K562 (cell line): ENCODE data around the gene MVB12B. TPM values are rescaled to one million over a fixed set of nuclear protein-coding genes. Genes with fewer than 3 reads are reported as not detected.

Experiments
- CBX2 ChIP-seq: fragments of 200-600 bp; sonication (generic); IDR thresholded peaks from one replicate; pipeline ENCODE4 v1.6.1; 2012; ENCODE audit warnings: mild to moderate bottlenecking, low read length, inconsistent platforms; ENCODE audit not compliant: insufficient read depth, poor library complexity, severe bottlenecking
- MBD2 ChIP-seq: sonication (generic); IDR thresholded peaks from 2 replicates; pipeline ENCODE4 v1.6.1; 2016; ENCODE audit warnings: low read depth, borderline replicate concordance
- MEF2A ChIP-seq: IDR thresholded peaks from 2 replicates; pipeline ENCODE4 v1.6.1; 2011; ENCODE audit warnings: low read depth, mild to moderate bottlenecking, low read length, moderate library complexity; ENCODE audit not compliant: control insufficient read depth
- NEUROD1 ChIP-seq: fragments of 150-350 bp; IDR thresholded peaks from 2 replicates; pipeline ENCODE4 v1.6.1; 2014; ENCODE audit warnings: borderline replicate concordance, low read length, low read depth; ENCODE audit not compliant: partially characterized antibody
- SMAD3 ChIP-seq: fragments of 450-650 bp; formaldehyde crosslinking; conservative IDR thresholded peaks from 2 replicates; pipeline ENCODE4 v1.4.0; 2020; ENCODE audit warnings: mild to moderate bottlenecking
- polyA plus RNA-seq, 8 experiments: library from polyadenylated mRNA; depleted of rRNA in 4 of 8; stranded (reverse) in 5 of 8; unstranded in 3 of 8; fragments of >200 nt; fragmentation: Nextera tagmentation in 2 of 8; fragmentation: Illumina TruSeq in 1 of 8; extraction: Ambion mirVana in 2 of 8; extraction: Trizol in 1 of 8; gene quantifications; 2 replicates each; pipeline versions ENCODE4 v1.2.1 to v1.2.3, GENCODE V29; 2011 to 2014; ENCODE audit warnings: inconsistent platforms in 1 of 8, missing spikeins in 1 of 8
- total RNA-seq, 7 experiments: library from RNA; depleted of rRNA in 6 of 7; stranded (reverse); fragments of >200 nt in 6 of 7; fragmentation: Illumina TruSeq in 2 of 7; extraction: Trizol in 2 of 7; gene quantifications; 2 replicates each; pipeline versions ENCODE4 v1.2.1 to v1.2.3, GENCODE V29; 2011 to 2021; ENCODE audit warnings: low replicate concordance in 1 of 7
- TF ChIP-seq, protein P1 (sequence below): fragments of 200-600 bp; sonication (generic); IDR thresholded peaks from one replicate; pipeline ENCODE4 v1.6.1; 2012; ENCODE audit warnings: mild to moderate bottlenecking, low read depth, low read length, inconsistent platforms
- TF ChIP-seq, protein P2 (sequence below): fragments of 150-350 bp; conservative IDR thresholded peaks from 2 replicates; pipeline ENCODE4 v1.6.1; 2014; ENCODE audit warnings: low read length
- TF ChIP-seq, protein P3 (sequence below): IDR thresholded peaks from 2 replicates; pipeline ENCODE4 v1.6.1; 2011; ENCODE audit not compliant: insufficient read length; ENCODE audit errors: extremely low read depth
- TF ChIP-seq, protein P4 (sequence below): IDR thresholded peaks from 3 replicates; pipeline ENCODE4 v1.6.1; 2011; ENCODE audit warnings: borderline replicate concordance, mild to moderate bottlenecking, moderate library complexity; ENCODE audit not compliant: insufficient read length; ENCODE audit errors: extremely low read depth

Gene MVB12B
- total and polyA plus RNA-seq, 9 of the 15 experiments (the other 6 are each of a cell fraction or from before 2014, with no cell fraction given), result not detected

DNA sequence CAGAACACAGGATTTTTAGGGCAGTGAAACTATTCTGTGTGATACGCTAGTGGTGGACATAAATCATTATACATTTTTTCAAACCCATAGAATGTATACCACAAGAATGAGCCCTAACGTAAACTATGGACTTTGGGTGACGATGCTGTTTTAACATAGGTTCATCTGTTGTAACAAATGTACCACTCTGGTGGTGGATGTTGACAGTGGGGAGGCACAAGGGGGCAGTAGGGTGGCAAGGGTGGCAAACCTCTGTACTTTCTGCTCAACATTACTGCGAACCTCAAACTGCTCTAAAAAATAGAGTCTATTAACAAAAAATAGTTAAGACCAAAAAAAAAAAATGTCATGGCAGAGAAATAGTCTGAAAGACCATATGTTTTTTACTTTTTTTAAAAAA is 9.1 kb upstream of the MVB12B start (continued):
- TF ChIP-seq, protein P1, sequence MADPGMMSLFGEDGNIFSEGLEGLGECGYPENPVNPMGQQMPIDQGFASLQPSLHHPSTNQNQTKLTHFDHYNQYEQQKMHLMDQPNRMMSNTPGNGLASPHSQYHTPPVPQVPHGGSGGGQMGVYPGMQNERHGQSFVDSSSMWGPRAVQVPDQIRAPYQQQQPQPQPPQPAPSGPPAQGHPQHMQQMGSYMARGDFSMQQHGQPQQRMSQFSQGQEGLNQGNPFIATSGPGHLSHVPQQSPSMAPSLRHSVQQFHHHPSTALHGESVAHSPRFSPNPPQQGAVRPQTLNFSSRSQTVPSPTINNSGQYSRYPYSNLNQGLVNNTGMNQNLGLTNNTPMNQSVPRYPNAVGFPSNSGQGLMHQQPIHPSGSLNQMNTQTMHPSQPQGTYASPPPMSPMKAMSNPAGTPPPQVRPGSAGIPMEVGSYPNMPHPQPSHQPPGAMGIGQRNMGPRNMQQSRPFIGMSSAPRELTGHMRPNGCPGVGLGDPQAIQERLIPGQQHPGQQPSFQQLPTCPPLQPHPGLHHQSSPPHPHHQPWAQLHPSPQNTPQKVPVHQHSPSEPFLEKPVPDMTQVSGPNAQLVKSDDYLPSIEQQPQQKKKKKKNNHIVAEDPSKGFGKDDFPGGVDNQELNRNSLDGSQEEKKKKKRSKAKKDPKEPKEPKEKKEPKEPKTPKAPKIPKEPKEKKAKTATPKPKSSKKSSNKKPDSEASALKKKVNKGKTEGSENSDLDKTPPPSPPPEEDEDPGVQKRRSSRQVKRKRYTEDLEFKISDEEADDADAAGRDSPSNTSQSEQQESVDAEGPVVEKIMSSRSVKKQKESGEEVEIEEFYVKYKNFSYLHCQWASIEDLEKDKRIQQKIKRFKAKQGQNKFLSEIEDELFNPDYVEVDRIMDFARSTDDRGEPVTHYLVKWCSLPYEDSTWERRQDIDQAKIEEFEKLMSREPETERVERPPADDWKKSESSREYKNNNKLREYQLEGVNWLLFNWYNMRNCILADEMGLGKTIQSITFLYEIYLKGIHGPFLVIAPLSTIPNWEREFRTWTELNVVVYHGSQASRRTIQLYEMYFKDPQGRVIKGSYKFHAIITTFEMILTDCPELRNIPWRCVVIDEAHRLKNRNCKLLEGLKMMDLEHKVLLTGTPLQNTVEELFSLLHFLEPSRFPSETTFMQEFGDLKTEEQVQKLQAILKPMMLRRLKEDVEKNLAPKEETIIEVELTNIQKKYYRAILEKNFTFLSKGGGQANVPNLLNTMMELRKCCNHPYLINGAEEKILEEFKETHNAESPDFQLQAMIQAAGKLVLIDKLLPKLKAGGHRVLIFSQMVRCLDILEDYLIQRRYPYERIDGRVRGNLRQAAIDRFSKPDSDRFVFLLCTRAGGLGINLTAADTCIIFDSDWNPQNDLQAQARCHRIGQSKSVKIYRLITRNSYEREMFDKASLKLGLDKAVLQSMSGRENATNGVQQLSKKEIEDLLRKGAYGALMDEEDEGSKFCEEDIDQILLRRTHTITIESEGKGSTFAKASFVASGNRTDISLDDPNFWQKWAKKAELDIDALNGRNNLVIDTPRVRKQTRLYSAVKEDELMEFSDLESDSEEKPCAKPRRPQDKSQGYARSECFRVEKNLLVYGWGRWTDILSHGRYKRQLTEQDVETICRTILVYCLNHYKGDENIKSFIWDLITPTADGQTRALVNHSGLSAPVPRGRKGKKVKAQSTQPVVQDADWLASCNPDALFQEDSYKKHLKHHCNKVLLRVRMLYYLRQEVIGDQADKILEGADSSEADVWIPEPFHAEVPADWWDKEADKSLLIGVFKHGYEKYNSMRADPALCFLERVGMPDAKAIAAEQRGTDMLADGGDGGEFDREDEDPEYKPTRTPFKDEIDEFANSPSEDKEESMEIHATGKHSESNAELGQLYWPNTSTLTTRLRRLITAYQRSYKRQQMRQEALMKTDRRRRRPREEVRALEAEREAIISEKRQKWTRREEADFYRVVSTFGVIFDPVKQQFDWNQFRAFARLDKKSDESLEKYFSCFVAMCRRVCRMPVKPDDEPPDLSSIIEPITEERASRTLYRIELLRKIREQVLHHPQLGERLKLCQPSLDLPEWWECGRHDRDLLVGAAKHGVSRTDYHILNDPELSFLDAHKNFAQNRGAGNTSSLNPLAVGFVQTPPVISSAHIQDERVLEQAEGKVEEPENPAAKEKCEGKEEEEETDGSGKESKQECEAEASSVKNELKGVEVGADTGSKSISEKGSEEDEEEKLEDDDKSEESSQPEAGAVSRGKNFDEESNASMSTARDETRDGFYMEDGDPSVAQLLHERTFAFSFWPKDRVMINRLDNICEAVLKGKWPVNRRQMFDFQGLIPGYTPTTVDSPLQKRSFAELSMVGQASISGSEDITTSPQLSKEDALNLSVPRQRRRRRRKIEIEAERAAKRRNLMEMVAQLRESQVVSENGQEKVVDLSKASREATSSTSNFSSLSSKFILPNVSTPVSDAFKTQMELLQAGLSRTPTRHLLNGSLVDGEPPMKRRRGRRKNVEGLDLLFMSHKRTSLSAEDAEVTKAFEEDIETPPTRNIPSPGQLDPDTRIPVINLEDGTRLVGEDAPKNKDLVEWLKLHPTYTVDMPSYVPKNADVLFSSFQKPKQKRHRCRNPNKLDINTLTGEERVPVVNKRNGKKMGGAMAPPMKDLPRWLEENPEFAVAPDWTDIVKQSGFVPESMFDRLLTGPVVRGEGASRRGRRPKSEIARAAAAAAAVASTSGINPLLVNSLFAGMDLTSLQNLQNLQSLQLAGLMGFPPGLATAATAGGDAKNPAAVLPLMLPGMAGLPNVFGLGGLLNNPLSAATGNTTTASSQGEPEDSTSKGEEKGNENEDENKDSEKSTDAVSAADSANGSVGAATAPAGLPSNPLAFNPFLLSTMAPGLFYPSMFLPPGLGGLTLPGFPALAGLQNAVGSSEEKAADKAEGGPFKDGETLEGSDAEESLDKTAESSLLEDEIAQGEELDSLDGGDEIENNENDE, result no peak
- TF ChIP-seq, protein P2, sequence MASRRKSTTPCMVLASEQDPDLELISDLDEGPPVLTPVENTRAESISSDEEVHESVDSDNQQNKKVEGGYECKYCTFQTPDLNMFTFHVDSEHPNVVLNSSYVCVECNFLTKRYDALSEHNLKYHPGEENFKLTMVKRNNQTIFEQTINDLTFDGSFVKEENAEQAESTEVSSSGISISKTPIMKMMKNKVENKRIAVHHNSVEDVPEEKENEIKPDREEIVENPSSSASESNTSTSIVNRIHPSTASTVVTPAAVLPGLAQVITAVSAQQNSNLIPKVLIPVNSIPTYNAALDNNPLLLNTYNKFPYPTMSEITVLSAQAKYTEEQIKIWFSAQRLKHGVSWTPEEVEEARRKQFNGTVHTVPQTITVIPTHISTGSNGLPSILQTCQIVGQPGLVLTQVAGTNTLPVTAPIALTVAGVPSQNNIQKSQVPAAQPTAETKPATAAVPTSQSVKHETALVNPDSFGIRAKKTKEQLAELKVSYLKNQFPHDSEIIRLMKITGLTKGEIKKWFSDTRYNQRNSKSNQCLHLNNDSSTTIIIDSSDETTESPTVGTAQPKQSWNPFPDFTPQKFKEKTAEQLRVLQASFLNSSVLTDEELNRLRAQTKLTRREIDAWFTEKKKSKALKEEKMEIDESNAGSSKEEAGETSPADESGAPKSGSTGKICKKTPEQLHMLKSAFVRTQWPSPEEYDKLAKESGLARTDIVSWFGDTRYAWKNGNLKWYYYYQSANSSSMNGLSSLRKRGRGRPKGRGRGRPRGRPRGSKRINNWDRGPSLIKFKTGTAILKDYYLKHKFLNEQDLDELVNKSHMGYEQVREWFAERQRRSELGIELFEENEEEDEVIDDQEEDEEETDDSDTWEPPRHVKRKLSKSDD, result no peak
- TF ChIP-seq MEF2A (no peak), MBD2 (no peak), CBX2 (no peak), SMAD3 (no peak), NEUROD1 (no peak)
- TF ChIP-seq, protein P3, sequence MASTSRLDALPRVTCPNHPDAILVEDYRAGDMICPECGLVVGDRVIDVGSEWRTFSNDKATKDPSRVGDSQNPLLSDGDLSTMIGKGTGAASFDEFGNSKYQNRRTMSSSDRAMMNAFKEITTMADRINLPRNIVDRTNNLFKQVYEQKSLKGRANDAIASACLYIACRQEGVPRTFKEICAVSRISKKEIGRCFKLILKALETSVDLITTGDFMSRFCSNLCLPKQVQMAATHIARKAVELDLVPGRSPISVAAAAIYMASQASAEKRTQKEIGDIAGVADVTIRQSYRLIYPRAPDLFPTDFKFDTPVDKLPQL, result no peak
- TF ChIP-seq, protein P4, sequence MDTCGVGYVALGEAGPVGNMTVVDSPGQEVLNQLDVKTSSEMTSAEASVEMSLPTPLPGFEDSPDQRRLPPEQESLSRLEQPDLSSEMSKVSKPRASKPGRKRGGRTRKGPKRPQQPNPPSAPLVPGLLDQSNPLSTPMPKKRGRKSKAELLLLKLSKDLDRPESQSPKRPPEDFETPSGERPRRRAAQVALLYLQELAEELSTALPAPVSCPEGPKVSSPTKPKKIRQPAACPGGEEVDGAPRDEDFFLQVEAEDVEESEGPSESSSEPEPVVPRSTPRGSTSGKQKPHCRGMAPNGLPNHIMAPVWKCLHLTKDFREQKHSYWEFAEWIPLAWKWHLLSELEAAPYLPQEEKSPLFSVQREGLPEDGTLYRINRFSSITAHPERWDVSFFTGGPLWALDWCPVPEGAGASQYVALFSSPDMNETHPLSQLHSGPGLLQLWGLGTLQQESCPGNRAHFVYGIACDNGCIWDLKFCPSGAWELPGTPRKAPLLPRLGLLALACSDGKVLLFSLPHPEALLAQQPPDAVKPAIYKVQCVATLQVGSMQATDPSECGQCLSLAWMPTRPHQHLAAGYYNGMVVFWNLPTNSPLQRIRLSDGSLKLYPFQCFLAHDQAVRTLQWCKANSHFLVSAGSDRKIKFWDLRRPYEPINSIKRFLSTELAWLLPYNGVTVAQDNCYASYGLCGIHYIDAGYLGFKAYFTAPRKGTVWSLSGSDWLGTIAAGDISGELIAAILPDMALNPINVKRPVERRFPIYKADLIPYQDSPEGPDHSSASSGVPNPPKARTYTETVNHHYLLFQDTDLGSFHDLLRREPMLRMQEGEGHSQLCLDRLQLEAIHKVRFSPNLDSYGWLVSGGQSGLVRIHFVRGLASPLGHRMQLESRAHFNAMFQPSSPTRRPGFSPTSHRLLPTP, result no peak
